GM12878 (cell line): Measurements from ENCODE around the gene NKAIN2. TPM values are rescaled to one million over a fixed set of nuclear protein-coding genes. Genes with fewer than 3 reads are reported as not detected.
A peak's percentile ranks its signal among the peaks of the same experiment; 100 is the strongest.

Experiments
- ATAC-seq: fragments of 200-7000 bp; cut with Tn5 transposase; 3 replicates; pipeline ENCODE4 v1.9.1; 2020; ENCODE audit warnings: mild to moderate bottlenecking, moderate library complexity
- BruUV-seq: library from RNA; stranded (reverse); fragments of 400-500 nt; replicated peaks from 2 replicates; lab custom pipeline; 2021; lab: Mats Ljungman, UMichigan
- CTCF ChIA-PET: fragments of 300-600 bp; sonication (Branson Sonifier 250); formaldehyde crosslinking; extraction: SDS; loops from one replicate; lab custom pipeline; 2021; ENCODE audit warnings: inconsistent platforms; lab: Yijun Ruan, JAX
- POLR2A ChIA-PET: fragments of 350-600 bp; formaldehyde crosslinking; extraction: SDS; loops from one replicate; lab custom pipeline; 2021; ENCODE audit warnings: inconsistent platforms; lab: Charles Lee
- RAD21 ChIA-PET: fragments of 300-600 bp; sonication (Branson Sonifier 250); formaldehyde crosslinking; loops from one replicate; lab custom pipeline; 2023; ENCODE audit warnings: antibody characterized with exemption; ENCODE audit not compliant: unreplicated experiment; lab: Charles Lee
- SMC1A ChIA-PET: fragments of 300-600 bp; sonication (Branson Sonifier 250); formaldehyde crosslinking; loops from one replicate; lab custom pipeline; 2023; ENCODE audit not compliant: unreplicated experiment, uncharacterized antibody; lab: Charles Lee
- DNase-seq: peaks from one replicate; pipeline ENCODE4 v3.0.0-alpha.2; 2011; ENCODE audit warnings: low read depth, low spot score
- FAIRE-seq: peaks from 3 replicates; lab custom pipeline; 2011; peaks lifted over from hg19 to GRCh38; lab: Jason Lieb, UNC
- H2AFZ ChIP-seq: 2 replicates; pipeline ENCODE4 v1.6.0; 2011; ENCODE audit warnings: low read depth, low read length, control low read depth; ENCODE audit not compliant: control insufficient read depth
- H3K27ac ChIP-seq: 2 replicates; pipeline ENCODE4 v1.5.1; 2011; ENCODE audit warnings: control low read depth; ENCODE audit not compliant: control insufficient read depth, insufficient read depth
- H3K27me3 ChIP-seq, 2 experiments: replicated peaks in 1 of 2; 2 replicates each; pipeline versions ENCODE4 v1.6.0 to v1.6.1; 2011; ENCODE audit warnings: low read length in 1 of 2; ENCODE audit not compliant: control insufficient read depth in 2 of 2, insufficient read depth in 2 of 2
- H3K36me3 ChIP-seq, 2 experiments: 2 replicates each; pipeline ENCODE4 v1.5.1; 2011; ENCODE audit warnings: low read length in 1 of 2; ENCODE audit not compliant: control insufficient read depth in 2 of 2, insufficient read depth in 2 of 2
- H3K4me1 ChIP-seq: 2 replicates; pipeline ENCODE4 v1.6.1; 2011; ENCODE audit warnings: mild to moderate bottlenecking, low read length, moderate library complexity, mixed read lengths; ENCODE audit not compliant: control insufficient read depth, insufficient read depth
- H3K4me2 ChIP-seq: 2 replicates; pipeline ENCODE4 v1.6.0; 2011; ENCODE audit warnings: control low read depth; ENCODE audit not compliant: control insufficient read depth, insufficient read depth
- H3K4me3 ChIP-seq: fragments of 200-600 bp; sonication (generic); 2 replicates; pipeline ENCODE4 v1.5.1; 2016
- H3K79me2 ChIP-seq: 2 replicates; pipeline ENCODE4 v1.6.0; 2011; ENCODE audit warnings: low read length; ENCODE audit not compliant: control insufficient read depth, insufficient read depth
- H3K9ac ChIP-seq: 2 replicates; pipeline ENCODE4 v1.8.0; 2011; ENCODE audit warnings: low read length, control low read depth, mixed read lengths; ENCODE audit not compliant: control insufficient read depth, insufficient read depth
- H3K9me3 ChIP-seq: replicated peaks from 3 replicates; pipeline ENCODE4 v1.5.1; 2011; ENCODE audit warnings: mild to moderate bottlenecking, low read length; ENCODE audit not compliant: control insufficient read depth, insufficient read depth
- H4K20me1 ChIP-seq: 2 replicates; pipeline ENCODE4 v1.6.0; 2011; ENCODE audit not compliant: control insufficient read depth, insufficient read depth
- ASH2L ChIP-seq: fragments of 300-600, 200-600 bp; sonication (generic); IDR thresholded peaks from 2 replicates; pipeline ENCODE4 v1.6.1; 2017; ENCODE audit warnings: low read depth, mild to moderate bottlenecking, borderline replicate concordance
- BRCA1 ChIP-seq: IDR thresholded peaks from 2 replicates; pipeline ENCODE4 v1.6.1; 2011; ENCODE audit warnings: low read depth, low read length, improper control_type of control experiment
- CHD2 ChIP-seq: IDR thresholded peaks from 2 replicates; pipeline ENCODE4 v1.6.1; 2011; ENCODE audit warnings: low read depth, low read length, improper control_type of control experiment, borderline replicate concordance
- CREB1 ChIP-seq: IDR thresholded peaks from 2 replicates; pipeline ENCODE4 v1.6.1; 2012; ENCODE audit warnings: low read depth, mild to moderate bottlenecking, inconsistent platforms
- IKZF2 ChIP-seq, 2 experiments: fragments of 450-650 bp; IDR thresholded peaks; 2 replicates each; pipeline ENCODE4 v1.6.1; 2017; ENCODE audit warnings: mild to moderate bottlenecking in 2 of 2, moderate library complexity in 2 of 2
- IRF4 ChIP-seq: IDR thresholded peaks from 2 replicates; pipeline ENCODE4 v1.6.1; 2011; ENCODE audit warnings: low read depth, low read length
- KDM1A ChIP-seq: fragments of 200-600 bp; sonication (generic); IDR thresholded peaks from 2 replicates; pipeline ENCODE4 v1.6.1; 2016; ENCODE audit warnings: borderline replicate concordance
- NFIC ChIP-seq: IDR thresholded peaks from 2 replicates; pipeline ENCODE4 v1.6.1; 2012; ENCODE audit warnings: low read depth, mild to moderate bottlenecking, inconsistent platforms, low read length, moderate library complexity
- RBBP5 ChIP-seq: fragments of 200-600 bp; sonication (generic); conservative IDR thresholded peaks from 2 replicates; pipeline ENCODE4 v1.6.1; 2016
- SMAD5 ChIP-seq: IDR thresholded peaks from 2 replicates; pipeline ENCODE4 v1.6.1; 2016; ENCODE audit warnings: antibody characterized with exemption, low read depth
- WRNIP1 ChIP-seq: IDR thresholded peaks from 2 replicates; pipeline ENCODE4 v1.6.1; 2011; ENCODE audit warnings: low read depth, low read length, improper control_type of control experiment, borderline replicate concordance
- ZNF384 ChIP-seq: IDR thresholded peaks from 2 replicates; pipeline ENCODE4 v1.6.1; 2012; ENCODE audit warnings: low read depth, mild to moderate bottlenecking, low read length, improper control_type of control experiment, borderline replicate concordance
- ZSCAN29 ChIP-seq: fragments of 450-650 bp; IDR thresholded peaks from 2 replicates; pipeline ENCODE4 v1.6.1; 2017; ENCODE audit warnings: mild to moderate bottlenecking, moderate library complexity
- WGBS: methylation state at CpG from one replicate; pipeline ENCODE4 v1.1.6; 2016; ENCODE audit warnings: low lambda C conversion rate; ENCODE audit not compliant: insufficient replicate concordance, insufficient coverage; ENCODE audit errors: missing lambda C conversion rate; 5-methylcytosine and 5-hydroxymethylcytosine counted together
- in situ Hi-C: fragments of 300-500 bp; cut with MboI; formaldehyde crosslinking; loops from 9 replicates; pipeline ENCODE4 v1.14.3; 2018; ENCODE audit warnings: mixed read lengths
- intact Hi-C: fragments of 100-400 bp; cut with micrococcal nuclease; formaldehyde crosslinking; loops from one replicate; pipeline ENCODE4 v1.14.2; 2022; ENCODE audit not compliant: unreplicated experiment
- polyA plus RNA-seq, 11 experiments: library from polyadenylated mRNA; depleted of rRNA in 4 of 11; unstranded in 6 of 11; stranded (reverse) in 5 of 11; fragments of >200 nt; fragmentation: Nextera tagmentation in 4 of 11; fragmentation: Illumina TruSeq in 1 of 11; extraction: Ambion mirVana in 4 of 11; extraction: Trizol in 1 of 11; gene quantifications; 1 replicate in 1 of 11; 2 replicates in 10 of 11; pipeline versions ENCODE4 v1.2.1 to v1.2.3, GENCODE V29; 2011 to 2016; ENCODE audit warnings: inconsistent platforms in 2 of 11, missing spikeins in 2 of 11, low read depth in 1 of 11
- total RNA-seq, 4 experiments: library from RNA; depleted of rRNA in 3 of 4; stranded (reverse); fragments of >200 nt in 3 of 4; fragmentation: Illumina TruSeq in 1 of 4; extraction: Trizol in 1 of 4; gene quantifications; 2 replicates each; pipeline versions ENCODE4 v1.2.1 to v1.2.3, GENCODE V29; 2013 to 2021
- TF ChIP-seq, protein P1 (sequence below): IDR thresholded peaks from 2 replicates; pipeline ENCODE4 v1.6.1; 2012; ENCODE audit warnings: low read length, inconsistent platforms

Gene NKAIN2
- total and polyA plus RNA-seq, 10 of the 15 experiments (the other 5 are each of a cell fraction or from before 2014, with no cell fraction given) = not detected

DNA sequence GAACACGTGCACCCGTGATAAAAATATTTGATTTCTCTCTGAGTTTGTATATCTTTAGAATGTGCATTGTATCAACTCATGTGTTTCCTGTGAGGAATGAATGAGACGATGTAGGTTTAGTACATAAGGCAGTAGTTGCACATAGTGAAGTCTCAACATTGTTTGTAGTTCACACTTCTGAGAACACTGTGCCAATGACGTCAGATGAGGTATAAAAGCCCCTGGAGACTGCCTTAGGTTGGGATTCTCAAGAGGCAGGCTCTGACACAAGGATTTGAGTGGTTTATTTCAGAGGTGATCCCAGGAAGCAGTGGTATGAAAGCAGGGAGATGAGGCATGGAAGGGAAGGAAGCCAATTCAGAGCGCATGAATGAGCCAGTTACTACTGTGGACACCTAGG is 2.6 kb upstream of the NKAIN2 start:
- Histone ChIP-seq H4K20me1 (no peaks in the 10 kb centered on the region), H3K4me3 (no peak overlapping the region), H2AFZ (no peak overlapping the region), H3K9me3 (no peaks in the 10 kb centered on the region), H3K4me1 (peaks cover 3% of the 10 kb centered on the region; the same call in 1 of the 2 replicates), H3K4me2 (no peak overlapping the region), H3K9ac (no peak overlapping the region), H3K27ac (no peak overlapping the region), H3K27me3 (peaks cover 3 to 14% of the 10 kb centered on the region in 2 experiments), H3K79me2 (no peaks in the 10 kb centered on the region), H3K36me3 (no peaks in the 10 kb centered on the region)
- no peak for ATAC-seq
- RAD21 ChIA-PET = no interaction called here
- in situ Hi-C loops (loop anchor here (25.0 kb wide), 1 partner anchor 986 kb away; no protein-coding TSS in a partner anchor), intact Hi-C loops (loop anchor here (5.0 kb wide), 1 partner anchor 251 kb away; no protein-coding TSS in a partner anchor)
- SMC1A ChIA-PET = interaction anchor here (1.7 to 2.1 kb wide), 2 partner anchors 13 to 25 kb away, joined by 5 to 12 read pairs; no protein-coding TSS in a partner anchor
- no TSS peak for BruUV-seq
- POLR2A ChIA-PET = interaction anchor here (0.6 kb wide), 1 partner anchor 145 kb away, joined by 3 read pairs; no protein-coding TSS in a partner anchor
- no peak for TF ChIP-seq RBBP5
- no peak for TF ChIP-seq BRCA1
- CTCF ChIA-PET = interaction anchor here (1.4 to 1.9 kb wide), 4 partner anchors 10 to 1054 kb away, joined by 3 to 8 read pairs (median 4); no protein-coding TSS in a partner anchor
- 19% methylated on average over 5 of the region's 5 CpGs for WGBS
- FAIRE-seq = no peak
- no peak for DNase-seq

DNA sequence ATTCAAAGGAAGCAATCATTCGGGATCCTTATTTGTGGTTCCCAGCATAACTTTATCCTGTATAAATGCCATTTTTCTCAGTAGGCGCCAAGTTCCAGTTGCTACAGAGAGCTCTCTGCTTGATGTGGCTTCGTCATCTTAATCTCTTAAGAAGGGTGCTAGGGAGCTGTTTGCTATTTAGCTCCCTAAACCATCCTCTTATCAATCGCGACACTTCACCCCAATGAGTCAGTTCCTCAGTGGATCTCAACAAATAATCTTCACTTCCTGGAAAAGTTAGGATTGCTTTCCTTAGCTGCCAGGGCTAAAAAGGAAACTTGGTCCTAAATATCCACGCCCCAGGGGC is 1.3 kb upstream of the NKAIN2 start:
- BruUV-seq = no TSS peak
- Histone ChIP-seq H3K27ac (no peak overlapping the region), H3K4me2 (no peak overlapping the region), H3K36me3 (no peaks in the 10 kb centered on the region), H3K4me3 (no peak overlapping the region), H3K79me2 (no peaks in the 10 kb centered on the region), H4K20me1 (no peaks in the 10 kb centered on the region), H3K9ac (no peak overlapping the region), H3K9me3 (no peaks in the 10 kb centered on the region), H2AFZ (no peak overlapping the region), H3K27me3 (peaks cover 3 to 14% of the 10 kb centered on the region in 2 experiments), H3K4me1 (peaks cover 3% of the 10 kb centered on the region; the same call in 1 of the 2 replicates)
- no peak for DNase-seq
- RAD21 ChIA-PET = interaction anchor here (0.9 to 1.8 kb wide), 8 partner anchors 14 to 1312 kb away, joined by 3 to 10 read pairs (median 4); no protein-coding TSS in a partner anchor
- intact Hi-C loops = loop anchor here (1.0 to 5.0 kb wide), 3 partner anchors 164 to 994 kb away; no protein-coding TSS in a partner anchor
- no peak for FAIRE-seq
- POLR2A ChIA-PET = no interaction called here
- ATAC-seq = peak; percentile 31
- WGBS = 10% methylated on average over 6 of the region's 6 CpGs
- SMC1A ChIA-PET = interaction anchor here (0.7 to 2.1 kb wide), 12 partner anchors 14 to 1312 kb away, joined by 3 to 12 read pairs (median 4); no protein-coding TSS in a partner anchor
- CTCF ChIA-PET = interaction anchor here (0.7 to 1.9 kb wide), 35 partner anchors 8 to 1314 kb away, joined by 3 to 10 read pairs (median 4); no protein-coding TSS in a partner anchor
- in situ Hi-C loops = loop anchor here (25.0 kb wide), 1 partner anchor 985 kb away; no protein-coding TSS in a partner anchor
- TF ChIP-seq ASH2L = no peak
- TF ChIP-seq, protein P1, sequence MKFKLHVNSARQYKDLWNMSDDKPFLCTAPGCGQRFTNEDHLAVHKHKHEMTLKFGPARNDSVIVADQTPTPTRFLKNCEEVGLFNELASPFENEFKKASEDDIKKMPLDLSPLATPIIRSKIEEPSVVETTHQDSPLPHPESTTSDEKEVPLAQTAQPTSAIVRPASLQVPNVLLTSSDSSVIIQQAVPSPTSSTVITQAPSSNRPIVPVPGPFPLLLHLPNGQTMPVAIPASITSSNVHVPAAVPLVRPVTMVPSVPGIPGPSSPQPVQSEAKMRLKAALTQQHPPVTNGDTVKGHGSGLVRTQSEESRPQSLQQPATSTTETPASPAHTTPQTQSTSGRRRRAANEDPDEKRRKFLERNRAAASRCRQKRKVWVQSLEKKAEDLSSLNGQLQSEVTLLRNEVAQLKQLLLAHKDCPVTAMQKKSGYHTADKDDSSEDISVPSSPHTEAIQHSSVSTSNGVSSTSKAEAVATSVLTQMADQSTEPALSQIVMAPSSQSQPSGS = no peak
- TF ChIP-seq KDM1A = no peak
- no peak for TF ChIP-seq SMAD5
- no peak for TF ChIP-seq IKZF2 (IDR thresholded peaks at IDR 0.05)
- no peak for TF ChIP-seq ZNF384
- no peak for TF ChIP-seq ZSCAN29
- TF ChIP-seq NFIC = no peak
- TF ChIP-seq CHD2 = no peak
- no peak for TF ChIP-seq WRNIP1
- no peak for TF ChIP-seq IRF4
- no peak for TF ChIP-seq CREB1
